Stimulated activated CD4-positive, alpha-beta T cell treated with anti-CD3 and anti-CD28 coated beads, Interleukin-4, amount 100 ng/mL, for 48 hours (primary cell): ENCODE results near the gene TAP2.
"Not testable (repeated sequence)": the region's sequence is repeated elsewhere in the genome, so short reads cannot be mapped to it uniquely, and the experiment has no call there.

ENCODE experiments used
- DNase-seq, 2 donors: peaks; one replicate each; pipeline ENCODE4 v3.0.0-alpha.2; 2020; ENCODE audit warnings: low read depth in 2 of 2

TAP2 gene

DNA sequence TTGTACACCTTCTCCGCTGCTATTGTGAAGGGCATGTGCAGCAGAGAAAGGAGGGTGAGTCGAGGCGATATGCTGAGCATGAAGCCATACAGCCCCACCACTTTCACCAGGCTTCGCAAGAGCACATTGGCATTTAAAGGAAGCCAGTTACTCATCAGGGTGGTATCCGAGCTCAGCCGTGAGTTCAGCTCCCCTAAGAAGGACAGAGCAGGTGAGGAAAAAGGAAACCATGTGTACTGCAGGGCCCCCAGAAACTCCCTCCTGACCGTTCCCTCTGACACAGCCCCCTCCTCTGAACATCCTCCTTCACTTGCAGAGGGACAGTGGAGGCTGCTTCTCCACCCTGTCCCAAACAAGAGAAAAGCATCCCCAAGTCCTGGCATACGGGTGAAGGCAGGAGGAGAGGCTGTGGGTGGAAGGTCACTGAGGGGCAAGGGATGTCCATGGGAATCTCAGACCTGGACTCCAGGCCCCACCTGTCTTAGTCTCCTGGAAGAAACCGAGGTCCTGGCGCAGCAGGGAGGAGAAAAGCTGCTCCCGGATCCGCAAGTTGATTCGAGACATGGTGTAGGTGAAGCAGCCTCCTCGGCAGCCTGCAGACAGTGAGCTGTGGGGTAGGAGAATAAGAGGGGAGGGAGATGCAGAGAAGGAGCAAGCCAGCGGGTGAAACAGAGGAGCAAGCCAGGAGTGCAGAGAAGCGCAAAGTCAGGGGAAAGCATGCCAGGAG is 3.2 kb downstream of the TAP2 start:
- no peak for DNase-seq

DNA sequence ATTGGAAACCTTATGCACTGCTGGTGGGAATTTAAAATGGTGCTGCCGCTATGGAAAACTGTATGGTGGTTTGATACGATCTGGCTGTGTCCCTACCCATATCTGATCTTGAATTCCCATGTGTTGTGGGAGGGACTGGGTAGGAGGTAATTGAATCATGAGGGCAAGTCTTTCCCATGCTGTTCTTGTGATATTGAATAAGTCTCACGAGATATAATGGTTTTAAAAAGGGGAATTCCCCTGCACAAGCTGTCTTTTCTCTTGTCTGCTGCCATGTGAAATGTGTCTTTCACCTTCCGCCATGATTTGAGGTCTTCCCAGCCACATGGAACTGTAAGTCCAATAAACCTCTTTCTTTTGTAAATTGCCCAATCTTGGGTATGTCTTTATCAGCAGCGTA is 4.9 kb downstream of the TAP2 start:
- DNase-seq, result no peak

DNA sequence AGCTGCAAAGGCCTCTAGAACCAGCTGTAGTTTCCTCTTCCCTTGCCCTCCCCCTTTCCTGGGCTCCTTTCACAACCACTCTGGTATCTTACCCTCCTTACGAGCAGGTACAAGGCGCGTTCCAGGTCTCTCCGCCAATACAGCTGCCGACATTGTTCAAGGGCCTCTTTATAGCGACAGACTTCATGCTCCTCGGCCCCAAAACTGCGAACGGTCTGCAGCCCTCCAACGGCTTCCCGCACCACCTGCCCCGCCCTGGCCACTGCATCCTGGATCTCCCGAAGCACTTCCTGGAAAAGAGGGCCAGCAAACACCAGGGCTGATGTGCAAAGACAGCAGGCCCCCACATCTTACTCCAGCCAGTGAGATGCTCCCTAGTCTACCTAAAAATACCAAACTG is 6.0 kb downstream of the TAP2 start:
- no peak for DNase-seq

- no peak for DNase-seq
Measured at GRCh38 chr6:32830936-32831335, 7.6 kb downstream of the TAP2 start.

DNA sequence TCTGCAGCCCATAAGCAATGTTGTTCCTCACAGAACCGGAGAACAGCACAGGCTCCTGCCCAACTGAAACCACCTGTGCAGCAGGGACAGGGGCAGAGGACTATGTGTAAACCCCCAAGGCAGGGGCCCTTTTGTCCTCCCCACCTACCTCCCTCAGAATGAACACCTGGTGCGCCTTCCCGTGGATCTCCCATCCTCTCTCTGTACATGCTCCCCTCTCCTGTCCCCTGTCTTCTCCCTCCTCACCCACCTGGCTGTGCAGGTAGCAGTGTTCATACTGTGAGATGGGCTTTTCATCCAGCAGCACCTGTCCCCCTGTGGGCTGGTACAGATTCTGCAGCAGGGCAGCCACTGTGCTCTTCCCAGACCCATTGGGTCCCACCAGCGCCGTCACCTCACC is 8.5 kb downstream of the TAP2 start:
- DNase-seq, result no peak

DNA sequence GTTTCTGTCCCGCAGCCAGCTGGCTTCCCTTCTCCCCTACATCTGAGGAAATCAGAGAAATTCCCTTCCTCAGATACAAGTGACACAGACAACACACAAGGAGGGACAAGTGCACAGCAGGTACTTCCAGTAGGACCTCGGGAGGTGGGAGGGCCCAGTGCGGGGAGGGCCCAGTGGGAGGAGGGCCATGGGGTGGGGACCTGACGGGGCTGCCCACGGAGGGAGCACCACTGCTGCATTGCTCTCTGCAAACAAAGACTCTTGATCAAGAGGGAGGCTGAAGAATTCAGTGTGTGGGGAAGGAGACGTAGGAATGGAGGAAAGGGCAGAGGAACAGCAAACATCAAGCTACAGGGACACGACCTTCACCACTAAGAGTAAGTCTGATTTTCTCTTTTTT is 9.0 kb downstream of the TAP2 start:
- no peak for DNase-seq

GRCh38 chr6:32827025-32827424 is 11.5 kb downstream of the TAP2 start:
- no peak for DNase-seq

DNA sequence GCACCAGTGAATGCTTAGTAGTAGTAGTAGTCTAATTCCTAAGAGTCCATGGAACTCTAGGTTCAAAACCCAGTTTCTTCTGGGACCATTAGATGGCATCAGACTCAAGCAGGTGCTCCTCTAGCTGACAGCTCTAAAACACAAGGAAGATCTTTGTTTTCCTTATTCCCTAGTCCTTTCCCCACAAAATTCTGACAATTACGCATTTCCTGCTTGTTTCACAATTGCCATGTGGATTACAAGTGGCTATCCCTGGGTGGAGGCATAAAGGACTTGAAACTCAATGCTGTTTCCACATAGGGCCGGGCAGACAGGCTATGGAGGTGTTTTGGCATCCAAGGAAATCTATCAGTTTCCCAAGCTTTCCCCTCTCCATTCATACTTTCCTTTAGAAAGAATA is 12.6 kb downstream of the TAP2 start:
- DNase-seq, result no peak

- no peak for DNase-seq
Measured at GRCh38 chr6:32819729-32820128, 18.8 kb downstream of the TAP2 start.

- DNase-seq, result no peak
Measured at GRCh38 chr6:32818867-32819266, 19.7 kb downstream of the TAP2 start.

- DNase-seq, result no peak
Measured at GRCh38 chr6:32816746-32817204, 21.8 kb downstream of the TAP2 start, which contains the start of gene HLA-DOB. HLA-DOB (minus strand) TSS chr6:32817002; CDS start chr6:32816951, 51 bp downstream.

GRCh38 chr6:32815996-32816395 is 22.5 kb downstream of the TAP2 start:
- no peak for DNase-seq

GRCh38 chr6:32815115-32815514 is 23.4 kb downstream of the TAP2 start:
- DNase-seq, result no peak

DNA sequence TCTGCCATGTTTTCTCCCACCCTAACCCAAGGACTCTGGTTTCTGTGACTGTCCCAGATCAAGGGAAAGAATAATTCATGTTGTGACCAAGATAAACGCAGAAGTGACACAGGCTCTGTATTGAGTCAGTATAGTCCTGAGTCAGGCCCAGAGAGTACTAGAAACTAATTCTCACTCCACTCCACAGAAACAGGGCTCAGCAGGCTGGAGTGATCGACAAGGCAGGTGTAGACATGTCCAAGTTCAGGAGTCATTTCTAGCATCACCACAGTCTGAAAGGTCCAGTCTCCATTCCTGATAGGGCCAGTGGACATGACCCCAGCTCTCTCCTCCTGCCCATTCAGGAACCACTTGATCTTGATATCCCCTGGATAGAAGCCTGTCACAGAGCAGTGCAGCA is 24.4 kb downstream of the TAP2 start:
- DNase-seq, result no peak

DNA sequence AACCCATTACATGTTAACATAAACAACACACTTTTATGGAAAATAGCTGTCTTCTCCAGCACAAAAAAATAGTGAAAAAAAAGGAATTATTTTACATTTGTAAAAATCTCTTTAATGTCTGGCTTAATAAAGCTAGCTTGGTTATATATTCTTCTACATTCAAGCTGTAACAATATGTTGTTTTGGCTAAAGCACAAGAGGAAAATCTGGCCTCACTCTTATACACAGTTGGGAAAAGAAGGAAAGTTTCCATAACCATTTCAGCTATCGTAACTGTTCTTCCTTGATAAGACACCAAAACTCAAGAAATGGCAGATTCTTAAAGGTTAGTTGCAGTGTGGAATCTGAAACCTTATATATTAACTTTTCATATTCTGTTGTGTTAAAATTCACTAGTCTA is 29.4 kb downstream of the TAP2 start:
- DNase-seq, result no peak

DNA sequence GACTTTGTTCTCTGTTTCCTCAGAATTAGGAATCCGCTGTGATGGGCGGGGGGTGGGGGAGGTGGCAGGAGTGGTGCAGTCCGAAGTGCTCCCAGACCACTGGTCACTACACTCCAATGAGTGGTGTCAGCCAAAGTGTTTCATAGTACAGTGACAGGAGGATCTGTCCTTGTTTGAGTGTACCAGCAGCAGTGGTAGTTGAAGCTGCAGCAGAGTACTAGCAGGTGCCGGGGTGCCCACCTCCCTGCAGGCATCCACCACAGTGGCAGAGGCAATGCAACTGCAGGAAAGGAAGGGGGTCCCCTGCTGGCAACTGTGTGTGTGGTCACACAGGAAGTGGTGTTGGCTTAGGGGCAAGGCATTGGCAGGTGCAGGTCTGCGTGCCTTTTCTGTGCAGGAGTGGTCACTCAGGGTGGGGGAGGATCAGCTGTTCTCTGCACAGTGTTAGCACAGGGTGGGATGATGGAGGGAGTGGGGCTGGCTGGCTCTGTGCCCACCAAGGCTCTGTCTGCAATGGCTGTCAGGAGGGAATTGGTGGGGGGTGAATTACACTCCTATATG is 31.4 kb downstream of the TAP2 start:
- DNase-seq, result no peak

GRCh38 chr6:32805404-32805803 is 33.1 kb downstream of the TAP2 start:
- DNase-seq, result not testable (repeated sequence)

GRCh38 chr6:32803416-32803815 is 35.1 kb downstream of the TAP2 start:
- no peak for DNase-seq

GRCh38 chr6:32799740-32800139 is 38.8 kb downstream of the TAP2 start:
- DNase-seq, result no peak

GRCh38 chr6:32799168-32799567 is 39.4 kb downstream of the TAP2 start:
- DNase-seq, result no peak

GRCh38 chr6:32796848-32797776 is 41.4 kb downstream of the TAP2 start:
- peak; percentile 67 to 80 for DNase-seq

- DNase-seq, result no peak
Measured at GRCh38 chr6:32794510-32794909, 44.0 kb downstream of the TAP2 start.
